Inferior parietal cortex (tissue), 1 donor: Measurements from ENCODE around the gene GIPC1.

ENCODE experiments used
- DNase-seq: peaks from one replicate; pipeline ENCODE4 v3.0.0-alpha.2; 2016; ENCODE audit errors: extremely low spot score

The GIPC1 gene

DNA sequence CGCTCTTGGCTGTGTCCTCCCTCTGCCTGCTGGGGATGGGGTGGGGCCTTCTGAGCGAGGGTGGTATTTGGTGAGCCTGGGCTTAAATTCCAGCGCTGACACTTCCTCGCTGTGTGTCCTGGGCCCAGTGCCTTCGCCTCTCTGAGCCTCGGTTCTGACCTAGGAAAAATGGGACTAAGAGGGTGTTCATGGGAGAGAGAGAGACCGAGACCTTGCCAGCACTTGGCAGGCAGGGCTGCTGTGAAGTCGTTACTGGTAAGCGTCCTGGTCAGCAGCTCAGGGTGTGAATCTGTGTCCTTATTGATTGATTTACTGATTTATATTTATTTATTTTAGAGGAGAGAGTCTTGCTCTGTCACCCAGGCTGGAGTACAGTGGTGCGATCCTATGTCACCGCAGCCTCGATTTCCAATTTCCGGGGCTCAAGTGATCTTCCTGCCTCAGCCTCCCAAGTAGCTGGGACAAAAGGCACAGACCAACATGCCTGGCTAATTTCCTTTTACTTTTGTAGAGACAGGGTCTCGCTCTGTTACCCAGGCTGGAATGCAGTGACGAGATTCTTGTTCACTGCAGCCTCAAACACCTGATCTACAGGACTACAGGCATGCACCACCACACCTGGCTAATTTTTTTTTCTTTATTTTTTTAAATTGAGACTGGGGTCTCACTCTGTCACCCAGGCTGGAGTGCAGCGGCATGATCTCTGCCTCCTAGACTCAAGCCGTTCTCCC lies 60.4 kb downstream of the GIPC1 start:
- no peak for DNase-seq

DNA sequence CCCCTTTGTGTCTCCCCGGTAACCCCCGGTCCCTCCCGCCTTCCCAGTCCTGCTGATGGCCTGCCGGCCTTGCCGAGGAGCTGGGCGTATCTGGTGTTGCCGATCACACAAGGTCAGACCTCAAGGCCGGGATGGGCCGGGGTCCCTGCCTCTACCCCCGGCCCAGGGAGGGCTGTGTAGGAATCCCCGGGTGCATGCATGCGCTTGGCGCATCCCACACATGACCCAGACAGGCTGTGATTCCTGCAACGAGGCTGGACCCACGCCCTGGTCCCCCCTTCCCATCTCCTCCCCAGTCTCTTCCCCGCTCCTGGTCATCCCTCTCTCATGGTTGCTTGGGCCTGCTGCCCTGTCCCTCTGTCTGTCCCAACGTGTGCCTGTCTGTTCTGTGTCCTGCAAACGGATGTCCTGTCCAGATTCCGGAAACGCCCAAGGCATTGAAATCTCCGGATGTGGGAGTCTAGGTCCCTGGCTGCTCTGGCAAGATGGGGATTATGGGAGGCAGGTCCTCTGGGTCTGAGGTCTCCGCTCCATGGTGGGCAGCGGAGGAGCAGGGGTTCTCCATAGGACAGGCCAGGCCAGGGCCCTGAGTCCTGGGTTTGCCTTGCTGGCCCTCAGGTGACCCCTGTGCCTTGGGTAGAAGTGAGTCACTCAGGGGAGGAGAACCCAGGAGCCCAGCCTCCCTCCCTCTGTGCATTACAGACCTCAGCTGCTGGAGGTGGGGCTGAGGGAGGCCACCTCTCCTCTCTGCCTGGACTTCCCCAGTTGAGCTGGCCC lies 61.2 kb downstream of the GIPC1 start:
- DNase-seq = no peak

DNA sequence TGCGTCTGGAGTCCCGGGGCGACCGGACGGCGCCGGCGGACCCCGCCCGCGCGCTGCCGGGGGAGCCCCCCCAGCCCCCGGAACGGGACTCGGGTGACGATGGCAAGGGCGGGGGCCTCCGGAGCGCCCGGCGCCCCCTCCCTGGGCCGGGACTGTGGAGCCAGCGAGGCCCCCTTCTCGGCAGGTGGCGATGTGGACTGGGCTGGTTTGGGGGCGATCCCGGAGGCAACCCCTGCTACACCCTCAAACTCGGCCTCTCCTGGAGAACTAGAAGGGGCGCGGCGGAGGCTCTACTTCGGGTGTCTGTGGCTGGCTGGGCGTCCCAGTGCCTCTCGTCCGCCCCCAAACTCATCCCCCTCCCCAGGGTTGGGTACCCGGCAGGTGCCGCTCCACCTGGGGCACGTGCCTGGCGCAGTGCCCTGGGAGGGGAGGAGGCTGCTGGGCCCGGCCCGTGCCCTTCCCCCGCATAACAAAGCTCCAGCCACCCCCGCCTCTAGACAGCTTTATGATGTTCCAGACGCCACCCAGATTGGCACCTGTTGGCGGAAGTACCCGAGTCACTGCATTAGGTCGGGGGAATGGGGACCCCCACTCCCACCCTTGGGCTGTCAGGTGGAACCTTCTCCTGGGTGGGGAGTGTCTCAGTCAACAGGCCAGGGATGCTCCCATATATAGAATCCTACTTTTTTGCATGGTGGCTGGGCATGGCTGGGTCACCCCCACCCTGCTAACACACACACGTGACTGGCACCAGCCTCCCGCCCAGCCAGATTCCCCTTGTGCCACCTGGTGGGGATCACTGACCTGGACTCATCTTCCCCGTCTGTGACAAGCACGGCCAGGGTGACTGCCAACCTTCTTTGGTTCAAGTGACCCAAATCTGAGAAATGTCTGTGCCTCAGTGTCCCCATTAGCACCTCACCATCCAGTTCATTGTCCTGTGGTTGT lies 62.1 kb downstream of the GIPC1 start:
- DNase-seq = no peak

DNA sequence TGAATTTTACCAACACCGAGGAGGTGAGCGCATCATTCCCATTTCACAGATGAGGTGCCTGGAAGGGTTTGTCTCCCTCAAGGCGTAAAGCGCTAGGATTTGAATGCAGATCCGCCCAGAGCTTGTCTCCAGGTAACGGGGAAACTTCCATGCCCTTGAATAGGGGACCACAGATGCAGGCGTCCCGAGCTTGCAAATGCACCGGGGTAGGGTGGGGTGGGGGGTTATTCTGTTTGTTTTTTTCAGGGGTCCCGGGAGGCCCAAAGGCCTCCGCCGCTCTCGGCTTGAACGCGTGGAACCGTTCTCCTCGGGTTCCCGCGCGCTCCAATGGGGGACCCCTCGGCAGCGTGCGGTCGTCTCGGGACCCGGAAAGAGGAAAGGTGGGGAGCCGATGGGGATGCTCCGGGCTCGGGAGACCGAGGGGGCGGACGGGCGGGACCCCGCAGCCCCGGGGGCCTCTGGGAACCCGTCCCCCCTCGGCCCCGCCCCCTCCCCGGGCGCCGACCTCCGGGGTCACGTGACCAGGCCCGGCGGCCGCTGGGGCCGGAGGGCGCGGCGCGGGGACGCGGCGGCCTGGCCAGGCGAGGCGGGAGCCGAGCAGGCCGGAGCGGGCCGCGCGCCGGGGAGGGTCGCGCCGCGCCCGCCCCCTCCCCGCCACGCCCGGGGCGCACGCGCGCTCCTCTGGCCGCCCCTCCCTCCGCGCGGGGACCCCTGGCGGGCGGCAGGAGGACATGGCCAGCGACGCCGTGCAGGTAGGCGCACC lies 63.0 kb downstream of the GIPC1 start, which contains the start of gene PKN1:
TSS of gene PKN1 (plus strand) at position 516 of the 763 bp plus-strand sequence. CDS start at position 732, 216 bp downstream.
- DNase-seq = no peak

DNA sequence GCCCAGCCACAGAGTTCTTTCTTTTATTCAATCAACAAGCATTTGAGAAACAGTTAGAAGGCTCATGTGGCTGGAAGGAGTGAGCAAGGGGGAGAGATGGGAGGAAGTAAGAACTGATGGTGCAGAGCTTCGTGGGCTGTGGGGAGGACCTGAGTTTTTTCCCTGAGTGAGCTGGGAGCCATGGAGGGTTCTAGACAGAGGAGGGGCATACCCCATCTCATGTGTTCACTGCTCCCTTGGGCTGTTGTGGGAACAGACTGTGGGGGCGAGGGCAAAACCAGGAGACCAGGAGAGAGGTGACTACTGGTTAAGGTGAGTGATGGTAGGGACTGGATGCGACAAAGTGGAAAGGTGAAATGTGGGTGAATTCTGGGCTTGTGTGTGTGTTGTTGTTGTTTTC lies 65.2 kb downstream of the GIPC1 start:
- no peak for DNase-seq

DNA sequence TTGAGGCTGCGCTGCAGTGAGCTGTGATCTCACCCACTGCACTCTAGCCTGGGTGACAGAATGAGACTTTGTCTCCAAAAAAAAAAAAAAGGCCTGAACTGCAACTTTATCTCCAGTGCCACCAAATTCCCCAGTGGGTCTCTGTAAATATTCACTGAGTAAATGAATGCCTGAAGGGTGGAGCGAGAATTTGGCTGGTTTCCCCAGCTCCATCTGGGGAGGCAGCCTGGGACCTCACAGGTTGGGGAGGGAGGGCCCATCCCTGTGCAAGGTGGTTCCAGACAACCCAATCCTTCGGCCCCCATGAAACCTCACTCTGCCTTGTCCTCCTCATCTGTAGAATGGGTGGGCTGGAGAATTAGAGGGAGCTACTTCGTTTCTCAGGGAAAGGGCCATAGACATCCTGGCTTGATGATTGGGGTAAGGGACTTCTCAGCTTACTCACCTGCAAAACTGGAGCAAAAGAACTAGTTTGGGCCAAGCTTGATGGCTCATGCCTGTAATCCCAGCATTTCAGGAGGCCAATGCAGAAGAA lies 67.0 kb downstream of the GIPC1 start:
- no peak for DNase-seq
